H9 (cell line): ENCODE results near the gene TBC1D26. TPM values are rescaled to one million over a fixed set of nuclear protein-coding genes. Genes with fewer than 3 reads are reported as not detected.

Source experiments
- DNase-seq: peaks from one replicate; pipeline ENCODE4 v3.0.0-alpha.2; 2017
- H2AFZ ChIP-seq: one replicate; pipeline ENCODE4 v1.6.1; 2013; ENCODE audit warnings: mild to moderate bottlenecking, low read length, control low read depth, moderate library complexity
- H2AK5ac ChIP-seq: 2 replicates; pipeline ENCODE4 v1.6.1; 2013; ENCODE audit warnings: low read length, control low read depth, mixed read lengths; ENCODE audit not compliant: insufficient read length
- H2BK120ac ChIP-seq: one replicate; pipeline ENCODE4 v1.6.1; 2013; ENCODE audit warnings: low read depth, mild to moderate bottlenecking, low read length, control low read depth, inconsistent platforms; ENCODE audit not compliant: poor library complexity, severe bottlenecking
- H2BK12ac ChIP-seq: 2 replicates; pipeline ENCODE4 v1.6.1; 2013; ENCODE audit warnings: low read length, control low read depth, mixed read lengths, low read depth; ENCODE audit not compliant: insufficient read length
- H2BK15ac ChIP-seq: 2 replicates; pipeline ENCODE4 v1.6.1; 2013; ENCODE audit warnings: low read depth, low read length, control low read depth
- H2BK20ac ChIP-seq: one replicate; pipeline ENCODE4 v1.6.1; 2013; ENCODE audit warnings: low read depth, mild to moderate bottlenecking, low read length, control low read depth, inconsistent platforms; ENCODE audit not compliant: poor library complexity, severe bottlenecking
- H2BK5ac ChIP-seq: 2 replicates; pipeline ENCODE4 v1.6.1; 2013; ENCODE audit warnings: low read length, control low read depth, mixed read lengths; ENCODE audit not compliant: insufficient read length
- H3K14ac ChIP-seq: 2 replicates; pipeline ENCODE4 v1.6.1; 2013; ENCODE audit warnings: low read length, control low read depth; ENCODE audit not compliant: insufficient read depth
- H3K18ac ChIP-seq: 2 replicates; pipeline ENCODE4 v1.6.1; 2013; ENCODE audit warnings: low read depth, mild to moderate bottlenecking, mixed read lengths, low read length, control low read depth; ENCODE audit not compliant: insufficient read length
- H3K23ac ChIP-seq: 2 replicates; pipeline ENCODE4 v1.6.1; 2013; ENCODE audit warnings: low read length, control low read depth, mixed read lengths, low read depth; ENCODE audit not compliant: insufficient read length
- H3K23me2 ChIP-seq: 2 replicates; pipeline ENCODE4 v1.6.1; 2013; ENCODE audit warnings: low read depth, mild to moderate bottlenecking, mixed read lengths, low read length, control low read depth; ENCODE audit not compliant: insufficient read length, poor library complexity, severe bottlenecking
- H3K27ac ChIP-seq: 2 replicates; pipeline ENCODE4 v1.5.1; 2013; ENCODE audit warnings: low read length, control low read depth, mixed read lengths, low read depth; ENCODE audit not compliant: insufficient read length
- H3K27me3 ChIP-seq: 2 replicates; pipeline ENCODE4 v1.6.1; 2013; ENCODE audit warnings: low read length, control low read depth, inconsistent platforms; ENCODE audit not compliant: insufficient read depth
- H3K4ac ChIP-seq: 2 replicates; pipeline ENCODE4 v1.6.1; 2013; ENCODE audit warnings: low read depth, mild to moderate bottlenecking, control low read depth, inconsistent platforms, low read length, moderate library complexity
- H3K4me1 ChIP-seq: 2 replicates; pipeline ENCODE4 v1.6.1; 2013; ENCODE audit warnings: low read length, control low read depth, inconsistent platforms; ENCODE audit not compliant: insufficient read depth
- H3K4me2 ChIP-seq: 2 replicates; pipeline ENCODE4 v1.6.1; 2013; ENCODE audit warnings: low read length, control low read depth, mixed read lengths; ENCODE audit not compliant: insufficient read length, insufficient read depth
- H3K56ac ChIP-seq: 2 replicates; pipeline ENCODE4 v1.6.1; 2013; ENCODE audit warnings: low read depth, mild to moderate bottlenecking, mixed read lengths, low read length, control low read depth; ENCODE audit not compliant: insufficient read length
- H3K79me1 ChIP-seq: 2 replicates; pipeline ENCODE4 v1.6.1; 2013; ENCODE audit warnings: low read depth, mild to moderate bottlenecking, moderate library complexity, low read length, control low read depth, inconsistent platforms; ENCODE audit not compliant: insufficient read depth, poor library complexity, severe bottlenecking
- H3K79me2 ChIP-seq: 2 replicates; pipeline ENCODE4 v1.6.1; 2013; ENCODE audit warnings: low read length, control low read depth, inconsistent platforms; ENCODE audit not compliant: insufficient read depth
- H3K9ac ChIP-seq: 2 replicates; pipeline ENCODE4 v1.6.1; 2013; ENCODE audit warnings: low read length, control low read depth, mixed read lengths; ENCODE audit not compliant: insufficient read length; ENCODE audit errors: extremely low read depth
- H3K9me3 ChIP-seq: one replicate; pipeline ENCODE4 v1.6.1; 2013; ENCODE audit warnings: low read depth, low read length, inconsistent platforms; ENCODE audit not compliant: control insufficient read depth
- H3T11ph ChIP-seq: one replicate; pipeline ENCODE4 v1.6.1; 2013; ENCODE audit warnings: mild to moderate bottlenecking, low read length, control low read depth, inconsistent platforms
- H4K20me1 ChIP-seq: one replicate; pipeline ENCODE4 v1.6.1; 2013; ENCODE audit not compliant: control insufficient read depth, insufficient read length, insufficient read depth
- H4K5ac ChIP-seq: 2 replicates; pipeline ENCODE4 v1.6.1; 2013; ENCODE audit warnings: low read depth, mild to moderate bottlenecking, mixed read lengths, low read length, control low read depth; ENCODE audit not compliant: insufficient read length
- H4K8ac ChIP-seq: replicated peaks from 2 replicates; pipeline ENCODE4 v1.6.1; 2013; ENCODE audit warnings: low read length, control low read depth, mixed read lengths, low read depth; ENCODE audit not compliant: insufficient read length
- H4K91ac ChIP-seq: 2 replicates; pipeline ENCODE4 v1.6.1; 2013; ENCODE audit warnings: low read depth, mild to moderate bottlenecking, moderate library complexity, mixed read lengths, low read length, control low read depth; ENCODE audit not compliant: insufficient read length
- H3K27ac Mint-ChIP-seq, 3 experiments: 2 replicates in 2 of 3; 3 replicates in 1 of 3; pipeline ENCODE4 v1.8.0; 2020 to 2021; ENCODE audit warnings: mixed read lengths in 3 of 3, mild to moderate bottlenecking in 1 of 3, moderate library complexity in 1 of 3
- H3K27me3 Mint-ChIP-seq: 2 replicates; pipeline ENCODE4 v1.8.0; 2021; ENCODE audit warnings: low read depth, mild to moderate bottlenecking, moderate library complexity, mixed read lengths
- H3K36me3 Mint-ChIP-seq, 3 experiments: 2 replicates in 2 of 3; 3 replicates in 1 of 3; pipeline ENCODE4 v1.8.0; 2020 to 2021; ENCODE audit warnings: low read depth in 3 of 3, mixed read lengths in 3 of 3; ENCODE audit not compliant: insufficient read depth in 1 of 3
- H3K4me1 Mint-ChIP-seq, 2 experiments: 2 replicates each; pipeline ENCODE4 v1.8.0; 2020; ENCODE audit warnings: mixed read lengths in 2 of 2
- H3K4me3 Mint-ChIP-seq, 2 experiments: 2 replicates in 1 of 2; 3 replicates in 1 of 2; pipeline ENCODE4 v1.8.0; 2020 to 2021; ENCODE audit warnings: mild to moderate bottlenecking in 2 of 2, mixed read lengths in 2 of 2, moderate library complexity in 1 of 2
- H3K9me3 Mint-ChIP-seq, 2 experiments: 2 replicates in 1 of 2; 3 replicates in 1 of 2; pipeline ENCODE4 v1.8.0; 2020; ENCODE audit warnings: mild to moderate bottlenecking in 2 of 2, mixed read lengths in 2 of 2, moderate library complexity in 1 of 2
- total RNA-seq: library from RNA; stranded (reverse); gene quantifications from 2 replicates; pipeline ENCODE4 v1.2.1, GENCODE V29; 2021
- TF ChIP-seq, protein P1 (sequence below): fragments of 200-600 bp; sonication (generic); conservative IDR thresholded peaks from 3 replicates; pipeline ENCODE4 v1.8.0; 2021; ENCODE audit warnings: antibody characterized with exemption, mild to moderate bottlenecking

Gene TBC1D26
- total RNA-seq, 1 experiment from 2014 or later, result 0.83 TPM

DNA sequence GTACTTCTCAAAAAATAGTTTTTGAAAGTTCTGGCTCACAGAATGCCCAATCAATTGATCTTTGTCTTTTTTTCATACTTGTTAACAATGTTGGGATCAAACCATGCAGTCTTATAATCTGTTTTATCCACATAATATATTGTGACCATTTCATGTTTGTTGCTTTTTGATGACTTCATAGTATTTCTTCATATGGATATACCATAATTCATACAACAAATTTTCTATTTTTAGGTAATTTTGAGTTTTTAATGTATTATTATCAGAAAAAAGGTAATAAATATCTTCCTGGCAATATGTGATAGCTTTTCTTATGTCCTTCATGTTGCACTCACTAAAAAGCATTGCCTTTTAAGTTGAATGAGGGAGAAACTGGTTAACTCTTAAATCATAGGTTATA lies 44.8 kb downstream of the TBC1D26 start:
- no peak overlapping the region for H2BK120ac ChIP-seq
- H2BK12ac ChIP-seq, result no peak overlapping the region
- H2BK15ac ChIP-seq, result no peak overlapping the region
- H3K9me3 ChIP-seq, result peaks cover 14% of the 10 kb centered on the region
- no peak overlapping the region for H2BK20ac ChIP-seq
- no peak overlapping the region for H3K4me2 ChIP-seq
- no peaks in the 10 kb centered on the region for H3K23me2 ChIP-seq
- no peak for DNase-seq
- H3K14ac ChIP-seq, result no peak overlapping the region
- no peak overlapping the region for H4K5ac ChIP-seq
- no peaks in the 10 kb centered on the region for H4K20me1 ChIP-seq
- H3K27ac ChIP-seq, result no peak overlapping the region
- H3K27me3 ChIP-seq, result no peaks in the 10 kb centered on the region
- H3K4me1 ChIP-seq, result no peaks in the 10 kb centered on the region
- H3K18ac ChIP-seq, result no peak overlapping the region
- no peak overlapping the region for H2AFZ ChIP-seq
- no peak overlapping the region for H3K4ac ChIP-seq
- no peaks in the 10 kb centered on the region for H3K79me1 ChIP-seq
- TF ChIP-seq, protein P1, sequence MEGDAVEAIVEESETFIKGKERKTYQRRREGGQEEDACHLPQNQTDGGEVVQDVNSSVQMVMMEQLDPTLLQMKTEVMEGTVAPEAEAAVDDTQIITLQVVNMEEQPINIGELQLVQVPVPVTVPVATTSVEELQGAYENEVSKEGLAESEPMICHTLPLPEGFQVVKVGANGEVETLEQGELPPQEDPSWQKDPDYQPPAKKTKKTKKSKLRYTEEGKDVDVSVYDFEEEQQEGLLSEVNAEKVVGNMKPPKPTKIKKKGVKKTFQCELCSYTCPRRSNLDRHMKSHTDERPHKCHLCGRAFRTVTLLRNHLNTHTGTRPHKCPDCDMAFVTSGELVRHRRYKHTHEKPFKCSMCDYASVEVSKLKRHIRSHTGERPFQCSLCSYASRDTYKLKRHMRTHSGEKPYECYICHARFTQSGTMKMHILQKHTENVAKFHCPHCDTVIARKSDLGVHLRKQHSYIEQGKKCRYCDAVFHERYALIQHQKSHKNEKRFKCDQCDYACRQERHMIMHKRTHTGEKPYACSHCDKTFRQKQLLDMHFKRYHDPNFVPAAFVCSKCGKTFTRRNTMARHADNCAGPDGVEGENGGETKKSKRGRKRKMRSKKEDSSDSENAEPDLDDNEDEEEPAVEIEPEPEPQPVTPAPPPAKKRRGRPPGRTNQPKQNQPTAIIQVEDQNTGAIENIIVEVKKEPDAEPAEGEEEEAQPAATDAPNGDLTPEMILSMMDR, result no peak
- Mint-ChIP-seq H3K27me3 (no peaks in the 10 kb centered on the region), H3K9me3 (peaks cover 29 to 32% of the 10 kb centered on the region in 2 experiments), H3K27ac (no peak overlapping the region), H3K4me3 (no peak overlapping the region), H3K36me3 (peaks cover 12 to 28% (median 19%) of the 10 kb centered on the region in 3 experiments), H3K4me1 (peaks cover 0 to 6% of the 10 kb centered on the region in 2 experiments; a peak in 2 of 4 replicates)
- H4K8ac ChIP-seq, result no peak overlapping the region
- H4K91ac ChIP-seq, result no peak overlapping the region
- no peak overlapping the region for H3K23ac ChIP-seq
- H3T11ph ChIP-seq, result no peak overlapping the region
- no peak overlapping the region for H3K56ac ChIP-seq
- H3K9ac ChIP-seq, result no peak overlapping the region
- H2BK5ac ChIP-seq, result no peak overlapping the region
- no peaks in the 10 kb centered on the region for H3K79me2 ChIP-seq
- H2AK5ac ChIP-seq, result no peak overlapping the region
